Measurements from ENCODE around the gene RAB27A. TPM values are rescaled to one million over a fixed set of nuclear protein-coding genes. Genes with fewer than 3 reads are reported as not detected.

RAB27A gene
- total and polyA plus RNA-seq, 2 of the 13 experiments (the other 11 are each of a cell fraction or from before 2014, with no cell fraction given) = 3.4 to 8.1 TPM

- TF ChIP-seq RELA (CRISPR knock-in tag; IDR thresholded peaks at IDR 0.05) = no peak
- peak; percentile 74; the same call in 1 of the 2 replicates for TF ChIP-seq HINFP (CRISPR knock-in tag; IDR thresholded peaks at IDR 0.05; ENCODE audit: low read depth)
- no peak; the same call in 1 of the 2 replicates for TF ChIP-seq RARA (CRISPR knock-in tag; IDR thresholded peaks at IDR 0.05)
- no peak for TF ChIP-seq MBD4 (IDR thresholded peaks at IDR 0.05; ENCODE audit: borderline replicate concordance, low read length)
- TF ChIP-seq SNAPC4 (CRISPR knock-in tag; IDR thresholded peaks at IDR 0.05) = peak; percentile 99
- peak; percentile 83; the same call in 1 of the 2 replicates for TF ChIP-seq ZNF20 (CRISPR knock-in tag; IDR thresholded peaks at IDR 0.05)
- no peak for TF ChIP-seq KAT2B (IDR thresholded peaks at IDR 0.05; ENCODE audit: borderline replicate concordance, low read depth, low read length)
- no peak for TF ChIP-seq AKNA (CRISPR knock-in tag; IDR thresholded peaks at IDR 0.05; ENCODE audit: borderline replicate concordance)
- no peak for TF ChIP-seq FLYWCH1 (CRISPR knock-in tag; IDR thresholded peaks at IDR 0.05)
- TF ChIP-seq IRX3 (CRISPR knock-in tag; IDR thresholded peaks at IDR 0.05; ENCODE audit: borderline replicate concordance, low read depth) = no peak
- TF ChIP-seq TBX2 (CRISPR knock-in tag; IDR thresholded peaks at IDR 0.05; ENCODE audit: borderline replicate concordance) = peak; percentile 68; the same call in 1 of the 2 replicates
- no peak for TF ChIP-seq SMC3 (IDR thresholded peaks at IDR 0.05; ENCODE audit: low read length)
- TF ChIP-seq RFXANK (CRISPR knock-in tag; IDR thresholded peaks at IDR 0.05) = peak; percentile 21; the same call in 1 of the 2 replicates
- TF ChIP-seq ZNF205 (CRISPR knock-in tag; IDR thresholded peaks at IDR 0.05) = peak; percentile 72; the same call in 1 of the 2 replicates
- no peak for TF ChIP-seq ZNF260 (CRISPR knock-in tag; IDR thresholded peaks at IDR 0.05; ENCODE audit: borderline replicate concordance, low read depth)
- TF ChIP-seq ZSCAN29 (CRISPR knock-in tag; conservative IDR thresholded peaks at IDR 0.05) = peak; percentile 88
- TF ChIP-seq NFYB (CRISPR knock-in tag; IDR thresholded peaks at IDR 0.05) = no peak
- TF ChIP-seq ZNF496 (CRISPR knock-in tag; IDR thresholded peaks at IDR 0.05; ENCODE audit: insufficient replicate concordance) = no peak
These were observed 29.2 kb upstream of the RAB27A start, which contains the start of the genes PIGB and PIGBOS1 (continued) for GRCh38 chr15:55318588-55319494.
